Activated CD4-positive, alpha-beta T cell treated with anti-CD3 and anti-CD28 coated beads for 36 hours (primary cell): Measurements from ENCODE around the gene RSRC2. TPM values are rescaled to one million over a fixed set of nuclear protein-coding genes. Genes with fewer than 3 reads are reported as not detected.

ENCODE experiments used
- ATAC-seq: fragments of 200-7000 bp; cut with Tn5 transposase; one replicate; pipeline ENCODE4 v1.10.0; 2021; ENCODE audit warnings: mild to moderate bottlenecking, moderate library complexity
- CTCF ChIA-PET: fragments of 350-600 bp; sonication (Branson Sonifier 250); formaldehyde crosslinking; loops from one replicate; lab custom pipeline; 2021; ENCODE audit warnings: antibody characterized with exemption; lab: Charles Lee
- POLR2A ChIA-PET: fragments of 350-600 bp; sonication (Branson Sonifier 250); formaldehyde crosslinking; loops from one replicate; lab custom pipeline; 2021; ENCODE audit warnings: antibody characterized with exemption, inconsistent platforms; lab: Charles Lee
- DNase-seq: peaks from one replicate; pipeline ENCODE4 v3.0.0-alpha.2; 2020
- H3K27ac Mint-ChIP-seq: one replicate; pipeline ENCODE4 v1.8.0; 2021; ENCODE audit warnings: mixed read lengths
- H3K27me3 Mint-ChIP-seq: one replicate; pipeline ENCODE4 v1.8.0; 2021; ENCODE audit warnings: mixed read lengths
- H3K36me3 Mint-ChIP-seq: one replicate; pipeline ENCODE4 v1.8.0; 2021; ENCODE audit warnings: low read depth, mixed read lengths
- H3K4me1 Mint-ChIP-seq: one replicate; pipeline ENCODE4 v1.8.0; 2021; ENCODE audit warnings: mixed read lengths
- H3K4me3 Mint-ChIP-seq: one replicate; pipeline ENCODE4 v1.8.0; 2021; ENCODE audit warnings: mild to moderate bottlenecking, moderate library complexity, mixed read lengths
- H3K9me3 Mint-ChIP-seq: one replicate; pipeline ENCODE4 v1.8.0; 2021; ENCODE audit warnings: low read depth, mixed read lengths
- intact Hi-C, 2 experiments: fragments of 100-400 bp; cut with DNase I in 1 of 2; cut with micrococcal nuclease in 1 of 2; formaldehyde crosslinking; loops; one replicate each; pipeline versions ENCODE4 v1.14.2 to v1.15.1; 2022 to 2024; cut with DNase I, micrococcal nuclease
- total RNA-seq, 2 experiments: library from RNA; stranded (reverse); gene quantifications; one replicate each; pipeline ENCODE4 v1.2.3, GENCODE V29; 2021

Gene RSRC2
- total RNA-seq, 2 experiments from 2014 or later = 92.7 to 105 TPM

GRCh38 chr12:122544537-122544936, 17.8 kb upstream of the RSRC2 start:
- no peak for DNase-seq
- Mint-ChIP-seq H3K27me3 (no peaks in the 10 kb centered on the region), H3K9me3 (no peaks in the 10 kb centered on the region), H3K36me3 (peaks cover 38% of the 10 kb centered on the region), H3K27ac (no peak overlapping the region), H3K4me1 (no peaks in the 10 kb centered on the region), H3K4me3 (no peak overlapping the region)
- POLR2A ChIA-PET = no interaction called here
- CTCF ChIA-PET = no interaction called here
- no peak for ATAC-seq
- intact Hi-C loops = no loop called here

GRCh38 chr12:122538496-122538895, 11.8 kb upstream of the RSRC2 start:
- DNase-seq = no peak
- intact Hi-C loops = no loop called here
- Mint-ChIP-seq H3K4me3 (no peak overlapping the region), H3K27me3 (no peaks in the 10 kb centered on the region), H3K36me3 (peaks cover 46% of the 10 kb centered on the region), H3K9me3 (no peaks in the 10 kb centered on the region), H3K27ac (no peak overlapping the region), H3K4me1 (peaks cover 1% of the 10 kb centered on the region)
- POLR2A ChIA-PET = no interaction called here
- CTCF ChIA-PET = interaction anchor here (0.6 to 3.5 kb wide), 4 partner anchors 11 to 835 kb away, joined by 3 to 15 read pairs (median 3); no protein-coding TSS in a partner anchor
- no peak for ATAC-seq

GRCh38 chr12:122537021-122537420, 10.3 kb upstream of the RSRC2 start:
- ChIA-PET CTCF (interaction anchor here (1.1 to 3.5 kb wide), 2 partner anchors 7 to 13 kb away, joined by 3 to 15 read pairs; no protein-coding TSS in a partner anchor), POLR2A (interaction anchor here (0.7 to 0.9 kb wide), 2 partner anchors 10 to 29 kb away, joined by 7 to 12 read pairs; partner anchors contain the start of gene RSRC2)
- H3K4me3 Mint-ChIP-seq = no peak overlapping the region
- peaks cover 3% of the 10 kb centered on the region for H3K4me1 Mint-ChIP-seq
- H3K27me3 Mint-ChIP-seq = no peaks in the 10 kb centered on the region
- DNase-seq (no peak), ATAC-seq (no peak)
- peaks cover 47% of the 10 kb centered on the region for H3K36me3 Mint-ChIP-seq
- H3K9me3 Mint-ChIP-seq = no peaks in the 10 kb centered on the region
- H3K27ac Mint-ChIP-seq = no peak overlapping the region
- intact Hi-C loops = no loop called here

- Mint-ChIP-seq H3K27ac (no peak overlapping the region), H3K36me3 (peaks cover 45% of the 10 kb centered on the region), H3K9me3 (no peaks in the 10 kb centered on the region), H3K4me3 (no peak overlapping the region), H3K27me3 (no peaks in the 10 kb centered on the region), H3K4me1 (peaks cover 7% of the 10 kb centered on the region)
- DNase-seq = no peak
- CTCF ChIA-PET = interaction anchor here (0.6 kb wide), 1 partner anchor 42 kb away, joined by 3 read pairs; no protein-coding TSS in a partner anchor
- POLR2A ChIA-PET = interaction anchor here (0.5 kb wide), 2 partner anchors 10 to 704 kb away, joined by 3 to 6 read pairs; no protein-coding TSS in a partner anchor
- intact Hi-C loops = no loop called here
- ATAC-seq = no peak
Measured at GRCh38 chr12:122533856-122534255, 7.1 kb upstream of the RSRC2 start.

- H3K9me3 Mint-ChIP-seq = no peaks in the 10 kb centered on the region
- intact Hi-C loops = loop anchor here in 1 of 2 experiments (5.0 kb wide), 2 partner anchors 243 to 727 kb away; partner anchors contain the start of genes CCDC62 and SETD1B
- DNase-seq (no peak), ATAC-seq (no peak)
- no peak overlapping the region for H3K4me3 Mint-ChIP-seq
- peaks cover 37% of the 10 kb centered on the region for H3K36me3 Mint-ChIP-seq
- H3K27me3 Mint-ChIP-seq = no peaks in the 10 kb centered on the region
- no peak overlapping the region for H3K27ac Mint-ChIP-seq
- POLR2A ChIA-PET = interaction anchor here (0.6 to 1.1 kb wide), 2 partner anchors 44 to 135 kb away, joined by 3 read pairs; no protein-coding TSS in a partner anchor
- CTCF ChIA-PET = interaction anchor here (1.6 kb wide), 1 partner anchor 130 kb away, joined by 3 read pairs; no protein-coding TSS in a partner anchor
- H3K4me1 Mint-ChIP-seq = peaks cover 21% of the 10 kb centered on the region
Measured at GRCh38 chr12:122528992-122529391, 2.3 kb upstream of the RSRC2 start.

GRCh38 chr12:122528582-122528981, 1.8 kb upstream of the RSRC2 start:
- H3K4me3 Mint-ChIP-seq = no peak overlapping the region
- H3K27ac Mint-ChIP-seq = no peak overlapping the region
- H3K4me1 Mint-ChIP-seq = peaks cover 24% of the 10 kb centered on the region
- ATAC-seq (no peak), DNase-seq (no peak)
- H3K27me3 Mint-ChIP-seq = no peaks in the 10 kb centered on the region
- ChIA-PET CTCF (interaction anchor here (1.6 to 2.1 kb wide), 2 partner anchors 30 to 130 kb away, joined by 3 to 10 read pairs; no protein-coding TSS in a partner anchor), POLR2A (interaction anchor here (0.6 kb wide), 1 partner anchor 45 kb away, joined by 3 read pairs; no protein-coding TSS in a partner anchor)
- intact Hi-C loops = loop anchor here in 1 of 2 experiments (5.0 kb wide), 2 partner anchors 244 to 726 kb away; partner anchors contain the start of genes CCDC62 and SETD1B
- H3K36me3 Mint-ChIP-seq = peaks cover 38% of the 10 kb centered on the region
- no peaks in the 10 kb centered on the region for H3K9me3 Mint-ChIP-seq

- POLR2A ChIA-PET = interaction anchor here (0.6 to 2.6 kb wide), 11 partner anchors 13 to 705 kb away, joined by 3 to 53 read pairs (median 6); partner anchors contain the start of genes DIABLO, MPHOSPH9, MTRFR and ZCCHC8
- DNase-seq (peak; percentile 58), ATAC-seq (no peak)
- no peaks in the 10 kb centered on the region for H3K9me3 Mint-ChIP-seq
- no peak overlapping the region for H3K27ac Mint-ChIP-seq
- peaks cover 31% of the 10 kb centered on the region for H3K4me1 Mint-ChIP-seq
- CTCF ChIA-PET = interaction anchor here (1.4 to 2.6 kb wide), 4 partner anchors 10 to 128 kb away, joined by 3 to 14 read pairs (median 8); partner anchors contain the start of gene ZCCHC8
- H3K4me3 Mint-ChIP-seq = no peak overlapping the region
- intact Hi-C loops = loop anchor here (1.0 to 5.0 kb wide), 15 partner anchors 26 to 1175 kb away; partner anchors contain the start of genes DENR (in 2 of the 2), DIABLO (in 2 of the 2), ABCB9 (in 1 of the 2) and ANAPC5 (in 1 of the 2)
- no peaks in the 10 kb centered on the region for H3K27me3 Mint-ChIP-seq
- H3K36me3 Mint-ChIP-seq = peaks cover 41% of the 10 kb centered on the region
Measured at GRCh38 chr12:122527478-122527944, 775 bp upstream of the RSRC2 start.

- CTCF ChIA-PET = no interaction called here
- Mint-ChIP-seq H3K27me3 (no peaks in the 10 kb centered on the region), H3K36me3 (peaks cover 56% of the 10 kb centered on the region), H3K4me1 (peaks cover 54% of the 10 kb centered on the region), H3K4me3 (no peak overlapping the region), H3K9me3 (no peaks in the 10 kb centered on the region), H3K27ac (peak overlapping the region; percentile 85)
- no peak for DNase-seq
- intact Hi-C loops = no loop called here
- no peak for ATAC-seq
- POLR2A ChIA-PET = interaction anchor here (0.7 to 1.5 kb wide), 6 partner anchors 9 to 724 kb away, joined by 3 to 9 read pairs (median 5); partner anchors contain the start of gene ZCCHC8
Measured at GRCh38 chr12:122523846-122524718, 2.7 kb downstream of the RSRC2 start.

- Mint-ChIP-seq H3K36me3 (peaks cover 64% of the 10 kb centered on the region), H3K9me3 (no peaks in the 10 kb centered on the region), H3K27me3 (no peaks in the 10 kb centered on the region), H3K4me3 (no peak overlapping the region), H3K4me1 (peaks cover 55% of the 10 kb centered on the region), H3K27ac (peak overlapping the region; percentile 85)
- ChIA-PET CTCF (interaction anchor here (1.4 to 1.6 kb wide), 2 partner anchors 22 to 25 kb away, joined by 4 to 7 read pairs; partner anchors contain the start of gene ZCCHC8), POLR2A (interaction anchor here (0.5 to 1.3 kb wide), 3 partner anchors 22 to 197 kb away, joined by 4 to 10 read pairs (median 9); partner anchors contain the start of gene ZCCHC8)
- DNase-seq = no peak
- intact Hi-C loops = no loop called here
- no peak for ATAC-seq
Measured at GRCh38 chr12:122523280-122523679, 3.5 kb downstream of the RSRC2 start.

GRCh38 chr12:122520676-122521075, 6.1 kb downstream of the RSRC2 start:
- Mint-ChIP-seq H3K27ac (no peak overlapping the region), H3K27me3 (no peaks in the 10 kb centered on the region), H3K4me1 (peaks cover 65% of the 10 kb centered on the region), H3K36me3 (peaks cover 86% of the 10 kb centered on the region), H3K9me3 (no peaks in the 10 kb centered on the region), H3K4me3 (no peak overlapping the region)
- POLR2A ChIA-PET = interaction anchor here (0.9 to 1.0 kb wide), 4 partner anchors 10 to 712 kb away, joined by 3 to 6 read pairs (median 4); partner anchors contain the start of genes MPHOSPH9, MTRFR and ZCCHC8
- intact Hi-C loops = no loop called here
- CTCF ChIA-PET = interaction anchor here (1.0 to 1.5 kb wide), 4 partner anchors 10 to 1063 kb away, joined by 3 to 4 read pairs (median 4); no protein-coding TSS in a partner anchor
- no peak for DNase-seq
- no peak for ATAC-seq
